Left forelimb (tissue), 1 donor: ENCODE results near the gene SAMD14.

ENCODE experiments used
- DNase-seq: peaks from one replicate; pipeline ENCODE4 v3.0.0-alpha.2; 2018; ENCODE audit warnings: low spot score

Gene SAMD14

DNA sequence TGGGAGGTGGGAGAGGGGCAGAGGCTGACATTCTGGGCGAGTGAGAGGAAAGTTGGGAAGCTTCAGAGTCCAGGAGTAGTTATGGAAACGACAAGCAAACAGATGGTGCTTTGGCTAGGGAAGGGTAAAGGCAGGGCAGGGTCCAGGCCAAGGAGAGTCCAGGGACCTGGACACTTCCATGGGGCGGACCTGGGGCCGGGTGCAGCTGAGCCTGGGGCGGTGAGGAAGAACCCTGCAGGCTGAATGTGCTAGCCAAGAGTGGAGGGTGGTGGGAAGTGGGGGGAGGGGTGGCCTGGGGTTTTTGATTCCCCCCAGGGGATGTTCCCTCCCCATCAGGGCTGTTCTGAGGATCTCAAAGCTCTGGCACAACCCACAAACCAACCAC is 17.9 kb upstream of the SAMD14 start:
- no peak for DNase-seq

DNA sequence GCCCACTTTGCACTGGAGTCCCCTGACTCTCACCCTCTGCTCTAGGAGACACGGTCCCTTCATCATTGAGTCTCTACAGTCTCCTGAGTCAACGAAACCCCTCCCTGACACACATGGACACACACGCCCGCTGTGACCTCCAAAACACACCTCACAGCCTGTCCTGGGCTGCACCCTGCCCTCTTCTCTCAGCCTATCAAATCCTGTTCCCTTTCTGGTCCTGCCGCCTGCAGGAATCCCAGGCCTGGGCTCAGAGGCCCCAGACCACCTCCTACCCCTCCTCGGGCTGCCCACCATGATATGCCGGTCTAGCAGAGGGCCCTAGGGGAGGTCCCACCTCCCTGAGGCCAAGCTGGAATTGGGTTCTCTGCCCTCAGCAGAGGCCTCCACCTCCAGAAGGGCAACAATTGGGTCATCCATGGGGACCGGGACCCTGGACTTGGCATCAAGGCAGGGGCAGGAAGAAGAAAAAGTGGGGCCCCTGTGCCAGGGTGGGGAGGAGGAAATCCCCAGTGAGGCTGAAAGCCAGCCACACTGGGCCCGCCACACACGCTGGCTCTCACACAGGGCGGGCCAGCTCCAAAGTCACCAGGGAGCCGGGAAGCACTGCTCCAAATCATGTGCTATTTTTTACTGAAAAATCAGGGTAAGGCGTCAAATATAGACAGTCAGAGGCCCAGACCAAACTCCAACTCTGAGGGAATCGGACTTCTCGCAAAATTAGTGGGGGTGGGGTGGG is 17.1 kb upstream of the SAMD14 start:
- DNase-seq, result no peak

DNA sequence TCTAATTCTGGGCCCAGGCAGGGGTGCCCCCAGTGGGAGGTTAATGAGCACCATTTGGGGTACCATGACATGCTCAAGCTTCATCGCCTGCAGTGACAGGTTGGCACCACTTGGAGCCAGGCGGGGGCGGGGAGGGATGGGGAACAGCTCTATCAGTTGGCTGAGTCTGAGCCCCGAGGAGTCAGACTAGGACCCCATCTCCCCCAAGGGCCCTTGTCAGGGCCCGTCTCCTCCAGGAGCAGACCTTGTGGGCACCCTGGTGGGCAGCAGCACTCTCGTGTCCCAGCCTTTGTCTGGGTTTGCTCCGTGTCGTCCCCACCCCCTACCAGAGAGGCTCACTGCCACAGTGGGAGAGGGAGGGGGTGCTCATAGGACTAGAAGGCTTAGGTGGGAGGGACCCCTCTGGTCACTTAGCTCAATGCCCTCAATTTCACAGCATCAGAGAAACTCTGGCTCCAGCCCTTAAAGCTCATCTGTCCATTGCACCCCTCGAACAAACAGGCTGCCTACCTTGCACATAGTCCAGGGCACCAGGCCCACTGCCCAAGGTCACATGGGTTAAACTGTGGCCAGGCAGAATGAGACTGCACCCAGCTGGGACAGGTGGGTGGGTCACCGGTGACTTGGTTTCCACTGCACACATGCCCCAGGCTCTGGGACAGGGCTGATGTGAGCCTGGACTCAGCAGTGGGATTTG is 16.4 kb upstream of the SAMD14 start:
- DNase-seq, result no peak

DNA sequence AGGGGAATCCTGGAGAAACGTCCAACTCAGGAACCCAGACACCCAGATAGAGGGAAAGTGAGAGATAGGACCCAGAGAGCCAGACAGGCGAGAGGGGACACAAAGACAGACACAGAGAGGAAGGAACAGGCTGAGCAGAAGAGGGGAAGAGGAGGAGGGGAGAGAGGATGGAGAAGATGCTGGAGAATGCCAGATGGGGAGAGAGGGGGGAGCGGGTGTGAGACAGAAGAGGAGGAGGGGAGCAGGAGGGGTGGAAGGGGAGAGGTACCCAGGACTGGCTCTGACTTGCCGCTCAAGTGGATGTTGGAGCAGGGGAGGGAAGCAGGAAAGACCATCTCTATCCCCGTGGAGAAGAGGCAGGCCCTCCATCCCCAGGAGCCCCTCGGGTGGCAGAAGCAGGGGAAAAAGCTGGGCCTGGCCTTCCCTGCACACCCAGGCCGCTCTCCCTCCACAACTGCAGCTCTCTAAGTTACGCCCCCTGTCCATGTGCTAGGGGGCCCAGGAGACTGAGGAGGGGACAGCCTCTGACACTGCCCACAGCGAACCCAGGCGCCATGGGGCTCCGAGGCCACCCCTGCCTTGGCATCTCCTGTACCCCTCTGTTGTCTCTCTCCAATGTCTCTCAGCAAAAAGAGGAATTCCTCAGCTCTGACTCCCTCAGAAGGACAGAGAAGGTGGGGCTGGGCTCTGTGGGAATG is 15.7 kb upstream of the SAMD14 start:
- DNase-seq, result no peak

DNA sequence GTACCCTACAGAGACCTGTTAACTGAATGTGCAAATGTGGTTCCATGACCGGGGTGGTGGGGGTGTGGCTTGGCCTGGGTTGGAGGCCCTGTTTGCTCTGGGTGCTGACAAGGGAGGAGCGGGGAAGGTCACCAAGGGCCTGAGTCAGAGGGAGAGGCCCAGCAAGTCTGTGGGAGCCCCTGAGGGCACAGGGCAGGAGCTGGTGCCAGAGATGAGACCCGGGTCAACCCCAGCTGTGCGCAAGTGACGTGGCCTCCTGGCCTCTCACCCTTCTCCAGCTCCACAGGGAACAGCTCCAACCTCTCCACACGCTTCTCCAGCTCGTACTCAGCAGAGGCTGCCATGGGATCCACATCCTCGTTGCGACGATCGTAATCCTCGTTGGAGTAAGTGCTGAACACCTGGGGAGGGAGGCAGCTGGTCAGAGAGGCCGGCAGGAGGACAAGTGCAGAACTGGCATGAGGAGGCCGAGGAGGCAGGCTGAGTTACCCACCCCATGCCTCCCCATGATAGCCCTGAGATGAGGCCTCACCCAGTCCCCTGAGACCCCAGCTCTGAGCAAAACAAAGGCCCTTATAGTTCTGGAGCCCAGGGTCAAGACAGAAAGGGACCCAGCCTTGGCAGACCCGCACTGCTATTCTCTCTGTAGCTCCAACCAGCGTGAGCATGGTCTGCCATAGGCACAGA is 15.0 kb upstream of the SAMD14 start:
- DNase-seq, result no peak

DNA sequence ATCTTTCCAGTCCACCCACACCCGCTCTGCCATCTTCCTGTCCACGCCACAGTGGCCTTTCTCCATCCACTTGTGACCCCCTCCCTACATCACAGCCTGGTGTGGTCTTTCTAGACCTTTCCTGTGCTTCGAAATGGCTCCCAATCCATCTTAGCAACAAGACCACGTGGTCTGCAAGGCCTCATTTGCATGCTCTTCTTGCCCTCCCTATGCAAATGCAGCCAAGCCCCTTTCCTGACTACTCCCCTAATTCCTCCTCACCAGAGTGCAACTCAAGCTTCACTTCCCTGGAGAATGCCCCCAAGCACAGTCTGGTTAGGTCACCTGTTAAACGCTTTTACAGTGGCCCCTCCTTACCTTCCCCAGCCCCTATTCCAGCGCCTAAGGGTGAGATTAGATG is 14.4 kb upstream of the SAMD14 start:
- DNase-seq, result no peak

DNA sequence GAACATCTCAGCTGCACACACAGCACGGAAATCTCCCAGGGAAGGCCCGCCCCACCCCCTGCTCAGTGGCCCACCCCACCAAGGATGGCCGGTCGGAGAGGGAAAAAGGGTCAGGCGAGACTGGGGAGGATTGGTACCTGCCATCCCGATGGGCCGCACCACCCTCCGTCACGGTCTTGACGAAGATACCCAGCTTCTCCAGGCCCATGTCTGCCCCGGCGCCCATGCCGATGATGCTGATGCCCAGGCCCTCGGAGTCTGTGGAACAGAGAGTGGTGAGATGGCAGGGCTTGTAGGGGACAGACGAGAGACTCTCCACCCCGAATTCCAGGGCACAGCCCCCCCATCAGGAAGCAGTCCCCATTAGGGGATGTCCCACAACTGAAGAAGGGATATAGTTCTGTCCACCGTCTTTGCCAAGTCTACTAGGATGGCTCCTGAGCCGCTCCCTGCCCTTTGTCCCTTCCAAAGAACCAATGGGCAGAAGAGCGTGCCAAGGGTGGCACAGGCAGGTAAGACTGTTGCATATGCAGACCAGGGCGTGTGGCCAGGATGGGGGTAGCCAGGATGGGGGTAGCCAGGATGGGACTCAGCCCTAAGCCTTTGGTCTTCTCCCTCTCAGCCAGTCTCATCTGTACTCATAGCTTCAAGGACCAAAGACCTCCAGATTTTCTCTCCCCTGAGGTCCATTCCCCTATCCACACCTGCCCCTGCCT is 13.7 kb upstream of the SAMD14 start:
- DNase-seq, result no peak

DNA sequence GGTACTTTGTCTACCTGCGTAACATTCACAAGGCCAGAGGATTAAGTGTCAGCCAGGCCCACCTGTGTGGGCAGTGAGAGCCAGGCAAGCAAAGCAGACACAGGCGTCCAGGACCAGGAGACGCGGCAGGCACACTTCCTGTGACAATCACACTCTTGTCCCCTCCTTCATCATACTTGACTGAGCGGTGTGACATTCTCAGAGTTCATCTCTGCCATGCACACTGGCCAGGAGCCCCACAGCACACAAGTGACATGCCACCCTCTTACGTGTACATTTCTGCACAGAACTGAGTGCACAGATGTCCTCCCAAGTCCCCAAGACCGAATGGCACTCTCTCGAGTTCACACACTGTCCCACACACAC is 11.8 kb upstream of the SAMD14 start:
- DNase-seq, result no peak

DNA sequence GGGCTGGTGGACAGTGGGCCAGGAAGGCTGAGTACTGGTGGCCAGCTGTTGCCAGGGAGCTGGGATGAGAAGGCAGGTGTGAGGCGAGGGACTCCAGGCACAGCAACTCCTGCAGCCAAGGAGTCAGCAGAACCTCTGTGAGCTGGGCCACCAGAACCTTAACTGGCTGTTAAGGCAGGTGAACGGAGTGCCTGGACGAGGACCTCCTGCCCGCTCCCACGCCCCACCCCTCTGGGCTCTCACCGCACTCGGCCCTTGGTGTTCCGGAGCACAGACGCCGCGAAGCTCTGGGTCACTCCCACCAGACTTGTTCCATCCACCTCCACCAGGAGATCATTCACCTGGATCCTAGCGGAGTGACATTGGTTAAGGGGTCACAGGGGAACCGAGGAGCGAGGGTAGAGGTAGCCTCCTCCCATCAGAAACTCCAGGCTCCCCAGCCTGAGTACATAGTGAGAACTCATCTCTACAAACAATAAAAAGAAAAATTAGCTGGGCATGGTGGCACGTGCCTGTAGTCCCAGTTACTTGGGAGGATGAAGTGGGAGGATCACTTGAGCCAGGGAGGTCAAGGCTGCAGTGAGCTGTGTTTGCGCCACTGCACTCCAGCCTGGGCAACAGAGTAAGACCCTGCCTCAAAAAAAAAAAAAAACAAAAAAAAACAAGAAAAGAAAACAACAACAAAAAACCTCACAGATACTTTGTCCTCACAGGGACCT is 11.2 kb upstream of the SAMD14 start:
- no peak for DNase-seq

DNA sequence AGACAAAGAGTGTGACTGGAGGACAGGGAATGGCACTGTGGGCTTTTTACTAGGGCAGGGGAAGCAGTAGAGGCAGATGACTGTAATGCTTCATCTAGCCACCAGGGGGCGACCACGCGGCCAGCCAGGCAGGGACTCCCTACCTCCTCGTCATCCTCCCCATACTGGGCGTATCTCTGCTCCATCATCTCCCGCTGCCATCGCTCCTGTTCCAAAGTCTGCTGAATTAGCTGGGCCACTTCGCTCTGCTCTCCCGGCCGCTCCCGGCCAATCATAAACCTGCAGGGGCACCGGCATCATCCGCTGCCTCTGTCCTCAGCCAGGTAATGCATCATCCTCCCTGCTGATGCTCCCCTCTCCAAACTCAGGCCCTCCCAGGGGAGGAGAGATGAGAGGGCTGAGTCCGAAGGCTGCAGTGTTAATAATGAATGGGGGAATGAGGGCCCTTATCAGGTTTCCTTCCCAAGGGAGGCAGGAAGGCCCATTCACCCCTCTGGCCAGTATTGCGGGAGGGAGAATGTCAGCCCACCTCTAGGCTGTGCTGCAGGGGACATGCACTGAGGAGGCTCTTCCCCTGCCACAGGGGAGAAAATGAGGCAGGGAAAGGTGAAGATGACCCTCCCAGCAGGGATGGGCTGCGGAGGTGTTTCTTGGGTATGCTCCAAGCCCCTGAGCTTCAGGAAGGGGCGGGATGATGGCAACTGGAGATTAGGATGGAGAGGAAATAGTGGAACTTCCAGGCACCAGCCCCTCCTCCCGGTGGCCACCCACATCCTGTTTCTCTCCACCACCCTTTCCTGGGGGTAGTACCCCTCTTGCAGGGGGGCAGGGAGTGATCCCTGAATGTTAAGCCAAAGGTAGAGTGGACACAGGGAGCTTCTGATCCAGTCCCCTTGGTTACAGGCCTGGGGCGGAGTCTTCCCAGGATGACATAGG is 10.3 kb upstream of the SAMD14 start:
- DNase-seq, result no peak

DNA sequence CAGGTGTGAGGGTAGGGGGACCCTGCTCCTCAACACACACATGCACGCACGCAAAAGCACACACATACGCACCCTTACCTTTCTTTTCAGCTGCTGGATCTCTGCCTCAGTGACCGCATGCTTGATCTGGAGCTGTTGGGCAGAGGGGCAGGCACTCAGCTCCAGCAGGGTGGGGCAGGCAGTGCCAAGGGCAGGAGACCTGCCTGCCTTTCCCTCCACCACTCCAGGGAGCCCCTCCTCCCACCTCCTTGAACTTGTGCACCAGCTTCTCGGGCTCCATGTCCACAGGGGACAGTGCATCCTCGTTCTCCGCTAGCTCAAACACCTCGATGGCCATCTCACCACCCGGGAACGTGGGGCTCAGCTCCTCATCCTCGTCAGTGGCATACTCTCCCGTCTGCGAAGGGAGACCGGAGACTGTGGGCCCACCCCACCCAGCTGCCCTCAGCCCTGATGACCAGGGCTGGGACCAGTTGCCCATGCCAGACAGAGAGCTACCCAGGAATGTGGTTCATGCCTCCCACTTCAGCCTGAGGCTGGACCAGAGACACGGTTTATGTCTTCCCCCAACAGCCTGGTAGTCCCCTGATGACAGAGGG is 9.3 kb upstream of the SAMD14 start:
- DNase-seq, result no peak

DNA sequence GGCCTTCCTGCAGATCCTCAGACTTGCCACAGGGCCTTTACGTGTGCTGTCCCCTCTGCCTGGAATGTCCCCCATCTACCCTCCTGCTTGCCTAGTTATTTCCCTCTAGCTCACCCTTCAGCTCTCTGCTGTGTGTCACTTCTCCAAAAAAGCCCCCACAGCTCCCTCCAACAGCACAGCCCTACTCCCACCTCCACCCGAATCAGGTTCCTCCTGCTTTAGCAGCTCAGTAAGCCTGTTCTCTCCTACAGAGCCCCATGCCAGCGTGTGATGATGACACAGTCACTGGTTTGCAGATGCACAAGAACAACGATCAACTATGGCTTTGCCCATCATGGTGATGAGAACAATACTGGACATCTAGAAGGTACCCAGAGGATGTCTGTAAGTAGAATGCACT is 7.1 kb upstream of the SAMD14 start:
- no peak for DNase-seq

DNA sequence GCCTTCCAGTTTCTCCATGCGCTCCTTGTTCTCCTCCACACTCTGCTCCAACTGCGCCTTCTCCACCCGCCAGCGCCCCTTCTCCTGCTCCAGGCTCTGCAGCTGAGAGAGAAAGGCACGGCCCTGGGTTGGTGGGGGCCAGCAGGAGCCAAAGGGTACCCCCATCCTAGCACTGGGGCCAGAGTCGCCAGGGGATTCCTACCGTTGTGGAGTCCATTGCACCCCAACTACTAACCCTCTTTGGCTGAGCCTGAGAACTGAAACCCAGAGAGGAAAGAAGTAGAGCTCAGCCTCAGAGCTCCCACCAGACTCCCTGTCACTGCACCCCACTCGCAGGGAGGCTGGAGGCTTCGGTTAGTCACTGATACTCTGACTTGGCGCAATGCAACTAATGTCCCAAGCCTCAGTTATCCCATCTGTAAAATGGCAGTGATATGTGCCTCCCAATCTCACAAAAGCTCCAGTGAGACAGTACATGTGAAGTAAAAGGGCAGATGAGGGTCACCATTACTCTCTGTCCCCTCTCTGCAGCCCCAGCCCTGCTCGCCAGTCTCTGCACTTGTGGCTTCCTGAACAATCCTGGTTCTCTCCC is 6.2 kb upstream of the SAMD14 start:
- DNase-seq, result no peak

DNA sequence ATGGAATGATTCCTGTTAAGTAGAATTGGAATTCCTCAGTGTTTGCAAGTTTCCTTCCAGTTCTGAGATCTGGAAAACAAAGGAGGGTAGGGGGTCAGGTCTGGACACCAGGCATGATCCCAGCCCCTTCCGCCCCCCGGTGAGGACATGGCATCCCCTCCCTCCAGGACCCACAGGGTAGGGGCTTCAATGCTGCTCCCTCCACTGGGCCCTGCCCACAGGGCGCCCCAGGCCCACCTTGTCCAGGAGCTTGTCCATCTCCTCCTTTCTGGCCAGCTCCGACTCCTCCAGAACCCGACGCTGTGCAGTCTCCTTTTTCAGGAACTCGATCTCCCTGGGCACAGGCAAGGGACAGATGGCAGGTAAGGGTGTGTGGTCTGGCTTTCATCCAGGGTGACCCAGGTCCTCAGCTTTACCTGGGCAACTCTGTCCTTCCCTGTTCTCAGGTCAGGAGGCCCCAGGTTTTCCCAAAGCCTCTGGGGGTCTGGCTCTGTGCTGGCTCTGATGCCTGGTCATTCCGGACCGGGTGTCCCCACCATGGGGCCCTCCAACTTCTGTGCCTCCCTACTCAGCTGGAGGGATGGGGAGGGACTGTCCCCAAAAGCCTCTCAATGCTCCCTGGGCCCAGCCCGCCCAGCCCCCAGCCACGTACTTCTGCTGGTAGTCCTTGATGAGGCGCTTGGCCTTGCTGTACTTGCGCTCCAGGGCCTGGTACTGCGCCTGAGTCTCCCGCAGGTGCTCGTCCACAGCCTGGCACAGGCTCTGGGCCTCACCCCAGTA is 5.5 kb upstream of the SAMD14 start:
- DNase-seq, result no peak

DNA sequence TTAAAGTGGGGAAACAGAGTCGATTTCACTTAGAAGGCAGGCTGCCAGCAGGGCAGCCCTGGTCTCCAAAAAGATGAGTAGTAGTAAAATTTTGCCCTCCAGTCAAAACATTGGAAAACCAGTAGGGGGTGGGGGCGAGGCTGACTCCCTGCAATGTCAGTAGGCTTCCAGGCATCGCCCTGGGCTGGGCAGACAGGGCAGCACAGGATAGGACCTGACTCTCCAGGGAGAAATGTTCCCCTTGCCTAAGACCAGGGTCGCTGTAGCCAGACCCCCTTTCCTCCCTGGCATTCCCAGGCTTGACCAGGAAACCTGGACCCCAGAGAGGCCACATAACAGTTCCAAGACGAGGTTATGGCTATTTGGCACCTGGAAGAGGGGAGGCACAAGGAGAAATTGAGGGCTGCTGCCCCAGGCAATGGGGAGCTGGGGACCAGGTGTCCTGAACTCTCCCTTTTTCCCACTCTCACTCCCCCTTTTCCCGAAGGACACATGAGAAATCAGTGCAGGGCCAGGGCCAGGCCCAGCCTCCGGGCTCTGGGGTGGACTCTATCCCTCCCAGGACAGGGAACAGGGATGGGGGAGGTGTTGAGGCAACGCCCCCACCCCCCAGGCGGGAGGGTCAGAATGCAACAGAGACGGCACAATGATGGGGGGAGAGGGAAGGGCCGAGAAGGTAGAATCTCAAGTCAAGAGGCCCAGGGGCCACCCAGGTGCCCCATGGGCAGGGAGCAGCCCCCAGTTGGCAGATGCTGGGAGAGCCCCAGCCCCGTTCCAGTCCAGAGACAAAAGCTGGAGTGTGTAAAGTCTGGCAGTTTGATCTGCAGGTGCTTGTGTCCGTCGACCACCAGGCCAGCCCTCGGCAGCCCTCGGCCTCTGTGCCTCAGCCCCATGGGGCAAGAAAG is 4.5 kb upstream of the SAMD14 start:
- DNase-seq, result no peak

DNA sequence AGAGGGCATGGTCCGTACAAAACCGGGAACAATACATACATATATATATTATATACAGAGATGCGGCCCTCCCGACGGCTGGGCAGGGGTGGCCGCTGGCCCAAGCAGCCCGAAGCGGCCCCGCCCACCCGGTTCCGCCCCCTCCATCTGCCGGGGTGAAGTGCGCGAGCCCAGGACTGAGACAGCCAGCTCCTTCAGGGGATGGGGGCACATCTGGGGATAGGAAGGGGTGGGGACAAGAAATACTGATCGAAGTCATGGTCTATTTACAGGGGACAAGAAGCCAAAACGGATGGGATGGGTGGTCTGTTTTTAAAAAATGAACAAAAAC is 3.8 kb upstream of the SAMD14 start:
- no peak for DNase-seq

DNA sequence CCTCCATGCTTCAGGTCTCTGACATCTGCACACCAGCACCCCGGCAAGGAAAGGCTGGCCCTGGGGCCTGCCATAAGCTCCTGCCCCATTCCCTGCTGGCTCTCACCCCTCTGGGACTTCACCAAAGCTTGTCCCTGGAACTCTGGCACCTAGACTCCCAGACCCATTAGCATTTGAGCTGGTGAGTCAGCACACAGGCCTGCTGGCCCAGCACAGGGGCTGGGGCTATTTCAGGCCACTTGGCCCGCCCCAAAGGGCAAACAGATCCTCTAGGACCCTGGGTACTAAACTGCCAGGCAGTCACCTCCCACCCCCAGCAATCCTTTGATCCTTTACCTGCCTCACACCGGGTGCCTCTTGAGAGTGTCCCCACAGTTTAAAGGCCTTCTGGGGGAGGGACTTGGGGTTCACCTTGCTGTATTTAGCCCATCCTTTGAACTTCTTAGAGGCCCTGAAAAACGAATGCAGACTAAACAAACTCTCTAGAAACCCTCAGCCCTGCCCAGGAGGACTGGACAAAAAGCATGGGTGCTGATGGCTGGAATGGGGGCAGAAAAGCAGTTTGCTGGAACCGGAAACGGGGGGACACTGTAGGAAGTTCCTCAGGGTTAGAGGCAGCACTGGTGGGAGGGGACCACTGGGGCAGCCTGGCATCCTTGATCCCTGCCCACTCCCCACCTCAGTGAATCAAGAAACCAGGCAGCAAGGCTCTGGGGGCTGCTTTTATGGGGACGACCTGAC is 3.2 kb upstream of the SAMD14 start:
- DNase-seq, result no peak
